Measurements from ENCODE around the gene TNPO2. TPM values are rescaled to one million over a fixed set of nuclear protein-coding genes. Genes with fewer than 3 reads are reported as not detected.
A peak's percentile ranks its signal among the peaks of the same experiment; 100 is the strongest.

TNPO2 gene
- total RNA-seq, 2 donors from 2014 or later = 46.7 to 65.5 TPM

GRCh38 chr19:12664406-12665280, 59.1 kb downstream of the TNPO2 start:
- DNase-seq = peak; percentile 54
- H3K4me1 ChIP-seq = peaks cover 11% of the 10 kb centered on the region
- no peak overlapping the region for H3K9ac ChIP-seq (ENCODE audit: low read depth in 2 of 2, low read length in 2 of 2)
- H3K9me3 ChIP-seq = no peaks in the 10 kb centered on the region
- H3K27me3 ChIP-seq = no peaks in the 10 kb centered on the region
- intact Hi-C loops (cut with DNase I) = loop anchor here (5.0 kb wide), 1 partner anchor 102 kb away; no protein-coding TSS in a partner anchor
- TF ChIP-seq, protein P1, sequence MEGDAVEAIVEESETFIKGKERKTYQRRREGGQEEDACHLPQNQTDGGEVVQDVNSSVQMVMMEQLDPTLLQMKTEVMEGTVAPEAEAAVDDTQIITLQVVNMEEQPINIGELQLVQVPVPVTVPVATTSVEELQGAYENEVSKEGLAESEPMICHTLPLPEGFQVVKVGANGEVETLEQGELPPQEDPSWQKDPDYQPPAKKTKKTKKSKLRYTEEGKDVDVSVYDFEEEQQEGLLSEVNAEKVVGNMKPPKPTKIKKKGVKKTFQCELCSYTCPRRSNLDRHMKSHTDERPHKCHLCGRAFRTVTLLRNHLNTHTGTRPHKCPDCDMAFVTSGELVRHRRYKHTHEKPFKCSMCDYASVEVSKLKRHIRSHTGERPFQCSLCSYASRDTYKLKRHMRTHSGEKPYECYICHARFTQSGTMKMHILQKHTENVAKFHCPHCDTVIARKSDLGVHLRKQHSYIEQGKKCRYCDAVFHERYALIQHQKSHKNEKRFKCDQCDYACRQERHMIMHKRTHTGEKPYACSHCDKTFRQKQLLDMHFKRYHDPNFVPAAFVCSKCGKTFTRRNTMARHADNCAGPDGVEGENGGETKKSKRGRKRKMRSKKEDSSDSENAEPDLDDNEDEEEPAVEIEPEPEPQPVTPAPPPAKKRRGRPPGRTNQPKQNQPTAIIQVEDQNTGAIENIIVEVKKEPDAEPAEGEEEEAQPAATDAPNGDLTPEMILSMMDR (IDR thresholded peaks at IDR 0.05) = no peak
- H3K27ac ChIP-seq = no peak overlapping the region
- no peak overlapping the region for H3K4me3 ChIP-seq
- H3K36me3 ChIP-seq = no peaks in the 10 kb centered on the region

- intact Hi-C loops (cut with DNase I) = no loop called here
- no peak for DNase-seq
- Histone ChIP-seq H3K4me3 (no peak overlapping the region), H3K27me3 (no peaks in the 10 kb centered on the region), H3K9ac (ENCODE audit: low read depth in 2 of 2, low read length in 2 of 2) (no peak overlapping the region), H3K4me1 (no peaks in the 10 kb centered on the region), H3K9me3 (no peaks in the 10 kb centered on the region), H3K36me3 (no peaks in the 10 kb centered on the region), H3K27ac (no peak overlapping the region)
- TF ChIP-seq, protein P1 (IDR thresholded peaks at IDR 0.05) = no peak
These were observed 62.8 kb downstream of the TNPO2 start for GRCh38 chr19:12660980-12661379.

DNA sequence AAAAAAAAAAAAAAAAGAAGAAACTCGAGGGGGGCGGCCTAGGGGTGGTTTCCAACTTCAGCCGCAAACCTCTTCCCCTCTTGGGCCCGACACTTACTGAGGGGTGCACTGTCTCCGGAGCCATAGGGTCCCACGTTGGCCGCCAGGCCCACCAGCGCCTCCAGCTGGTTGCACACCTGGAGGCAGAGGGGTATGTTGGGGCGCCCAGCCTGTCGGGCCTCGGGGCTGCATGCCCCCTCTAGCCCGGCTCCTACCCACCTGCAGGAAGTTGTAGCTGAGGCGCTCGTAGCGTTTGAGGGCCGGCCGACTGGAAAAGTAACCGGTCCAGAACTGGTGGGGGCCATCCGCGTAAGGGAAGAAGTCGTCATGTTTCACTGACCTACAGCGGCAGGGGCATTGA, 65.8 kb downstream of the TNPO2 start:
- no peaks in the 10 kb centered on the region for H3K27me3 ChIP-seq
- H3K36me3 ChIP-seq = no peaks in the 10 kb centered on the region
- TF ChIP-seq, protein P1 (IDR thresholded peaks at IDR 0.05) = no peak
- H3K4me1 ChIP-seq = no peaks in the 10 kb centered on the region
- H3K9ac ChIP-seq (ENCODE audit: low read depth in 2 of 2, low read length in 2 of 2) = no peak overlapping the region
- DNase-seq = no peak
- H3K27ac ChIP-seq = no peak overlapping the region
- H3K4me3 ChIP-seq = no peak overlapping the region
- H3K9me3 ChIP-seq = no peaks in the 10 kb centered on the region
- intact Hi-C loops (cut with DNase I) = no loop called here

DNA sequence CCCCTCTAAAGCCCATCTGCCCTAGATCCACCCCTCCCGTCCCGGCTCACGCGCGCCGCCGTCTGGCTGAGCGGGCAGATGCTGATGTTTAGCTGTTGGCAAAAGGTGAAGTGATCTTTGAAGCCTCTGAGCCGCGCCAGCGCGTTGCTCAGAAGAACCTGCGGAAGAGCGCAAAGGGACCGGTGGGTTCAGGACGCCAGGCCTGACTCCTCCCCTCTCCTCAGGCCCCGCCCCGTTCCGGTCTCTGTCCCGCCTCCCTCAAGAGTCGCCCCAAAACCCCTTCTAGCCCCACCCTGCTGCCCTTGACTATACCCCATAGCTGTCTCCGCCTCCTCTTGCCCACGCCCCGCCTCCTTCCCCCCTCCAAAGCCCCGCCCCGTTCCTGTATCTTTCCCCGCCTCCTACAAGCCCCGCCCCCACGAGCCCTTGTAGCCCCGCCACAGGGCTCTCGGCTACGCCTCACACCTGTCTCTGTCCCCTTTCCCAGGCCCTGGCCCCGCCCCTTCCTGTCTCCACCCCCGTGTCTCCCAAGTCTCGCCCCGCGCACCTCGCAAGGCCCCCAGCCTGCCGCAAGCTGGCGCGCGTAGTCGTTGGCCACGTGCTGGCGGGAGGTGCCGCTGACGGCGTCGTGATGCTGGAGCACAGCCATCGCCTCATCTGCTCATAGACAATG, 66.7 kb downstream of the TNPO2 start:
- Histone ChIP-seq H3K36me3 (no peaks in the 10 kb centered on the region), H3K9ac (ENCODE audit: low read depth in 2 of 2, low read length in 2 of 2) (no peak overlapping the region), H3K27me3 (no peaks in the 10 kb centered on the region), H3K4me1 (no peaks in the 10 kb centered on the region), H3K4me3 (no peak overlapping the region), H3K27ac (no peak overlapping the region), H3K9me3 (no peaks in the 10 kb centered on the region)
- DNase-seq = no peak
- intact Hi-C loops (cut with DNase I) = no loop called here
- TF ChIP-seq, protein P1 (IDR thresholded peaks at IDR 0.05) = no peak

DNA sequence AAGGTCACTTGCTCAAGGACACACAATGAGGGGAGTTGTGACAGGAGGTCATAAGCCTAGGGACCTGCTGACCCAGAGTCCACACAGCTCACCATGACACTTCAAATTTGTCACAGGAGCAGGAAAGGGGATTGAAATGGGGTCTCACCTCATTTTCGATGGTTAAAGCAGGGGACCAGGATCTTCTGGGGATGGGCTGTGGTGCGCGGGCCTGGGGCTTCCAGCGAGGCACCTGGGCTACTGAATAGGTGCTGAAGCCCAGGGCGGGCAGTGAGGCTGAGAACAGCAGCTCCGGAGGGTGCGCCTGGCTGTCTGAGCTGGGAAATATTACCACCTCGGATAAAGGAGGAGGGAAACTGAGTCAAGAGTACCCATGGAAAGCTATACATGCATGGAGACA, 68.2 kb downstream of the TNPO2 start:
- DNase-seq = no peak
- no peaks in the 10 kb centered on the region for H3K4me1 ChIP-seq
- no peak overlapping the region for H3K9ac ChIP-seq (ENCODE audit: low read depth in 2 of 2, low read length in 2 of 2)
- H3K27me3 ChIP-seq = no peaks in the 10 kb centered on the region
- H3K9me3 ChIP-seq = no peaks in the 10 kb centered on the region
- H3K36me3 ChIP-seq = no peaks in the 10 kb centered on the region
- no peak overlapping the region for H3K4me3 ChIP-seq
- intact Hi-C loops (cut with DNase I) = no loop called here
- no peak overlapping the region for H3K27ac ChIP-seq
- TF ChIP-seq, protein P1 (IDR thresholded peaks at IDR 0.05) = no peak

All from colonic mucosa (tissue), 4 donors.